ENCODE data around the gene ANXA1.

DNA sequence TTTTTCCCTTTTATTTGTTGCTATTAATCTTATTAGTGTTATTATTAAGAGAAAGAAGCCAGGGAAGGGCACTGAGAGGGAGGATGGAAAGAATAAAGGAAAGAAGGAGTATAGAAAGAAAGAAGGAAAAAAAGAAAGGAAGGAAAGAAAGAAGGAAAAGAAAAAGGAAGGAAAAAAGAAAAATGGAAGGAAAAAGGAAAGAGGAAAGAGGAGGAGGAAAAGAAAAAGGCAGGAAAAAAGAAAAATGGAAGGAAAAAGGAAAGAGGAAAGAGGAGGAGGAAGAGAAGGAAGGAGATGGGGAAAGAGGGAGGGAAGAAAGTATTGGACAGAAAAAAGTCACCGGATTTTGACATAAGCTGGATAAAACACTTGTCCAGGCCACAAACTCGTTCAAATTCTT lies 47.8 kb downstream of the ANXA1 start:
- TF ChIP-seq POLR2A (IDR thresholded peaks at IDR 0.05) (no peak), CTCF (IDR thresholded peaks at IDR 0.05) (no peak), POLR2AphosphoS5 (IDR thresholded peaks at IDR 0.05) (no peak)
